Breast epithelium (tissue), 3 donors: ENCODE results near the gene SLC8A2.

ENCODE experiments used
- POLR2A ChIP-seq: fragments of 450-650 bp; IDR thresholded peaks from one replicate; pipeline ENCODE4 v1.6.1; 2016; ENCODE audit warnings: antibody characterized with exemption, mild to moderate bottlenecking, moderate library complexity
- TF ChIP-seq, protein P1 (sequence below), 3 donors: fragments of 450-650 bp; IDR thresholded peaks; one replicate each; pipeline ENCODE4 v1.5.1; 2016 to 2017; ENCODE audit warnings: antibody characterized with exemption in 3 of 3, mild to moderate bottlenecking in 3 of 3, moderate library complexity in 3 of 3

DNA sequence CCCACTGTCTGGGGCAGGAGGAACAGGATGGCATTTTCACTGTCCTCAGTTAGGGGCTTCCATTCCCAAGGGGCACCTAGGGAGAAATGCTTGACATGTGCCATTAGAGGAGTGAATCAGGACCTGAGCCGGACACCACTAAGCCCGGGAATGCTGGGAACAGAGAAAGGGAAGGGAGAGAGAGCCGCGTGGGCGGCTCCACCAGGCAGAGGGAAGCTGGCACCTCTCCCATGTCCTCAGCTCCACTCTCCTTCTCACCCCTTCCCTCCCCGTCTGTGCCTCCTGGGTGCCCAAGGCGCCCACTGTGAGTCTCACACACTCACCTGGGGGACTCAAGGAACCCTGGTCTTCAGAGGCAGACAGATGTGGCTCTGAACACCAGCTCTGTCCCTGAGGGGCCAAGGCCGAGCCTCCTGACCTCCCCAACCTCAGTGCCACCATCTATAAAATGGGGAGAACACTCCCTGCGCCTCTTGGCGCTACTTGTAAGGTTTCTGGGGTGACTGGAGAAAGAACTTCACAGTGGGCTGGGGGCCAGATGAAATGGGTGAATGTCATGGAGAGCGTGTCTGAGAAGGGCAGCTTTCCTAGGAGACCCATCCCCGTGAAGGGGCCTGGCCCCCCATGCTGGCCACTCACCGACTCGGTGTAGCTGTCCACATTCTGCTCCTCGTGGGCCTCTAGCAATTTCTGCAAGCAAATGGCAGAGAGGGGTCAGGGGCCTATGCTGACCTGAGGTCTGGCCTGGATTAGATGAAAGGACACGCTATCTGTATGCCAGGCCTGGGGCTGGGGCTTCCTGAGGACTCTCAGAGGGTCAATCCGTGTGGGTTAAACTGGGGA is 17.6 kb upstream of the SLC8A2 start:
- TF ChIP-seq, protein P1, sequence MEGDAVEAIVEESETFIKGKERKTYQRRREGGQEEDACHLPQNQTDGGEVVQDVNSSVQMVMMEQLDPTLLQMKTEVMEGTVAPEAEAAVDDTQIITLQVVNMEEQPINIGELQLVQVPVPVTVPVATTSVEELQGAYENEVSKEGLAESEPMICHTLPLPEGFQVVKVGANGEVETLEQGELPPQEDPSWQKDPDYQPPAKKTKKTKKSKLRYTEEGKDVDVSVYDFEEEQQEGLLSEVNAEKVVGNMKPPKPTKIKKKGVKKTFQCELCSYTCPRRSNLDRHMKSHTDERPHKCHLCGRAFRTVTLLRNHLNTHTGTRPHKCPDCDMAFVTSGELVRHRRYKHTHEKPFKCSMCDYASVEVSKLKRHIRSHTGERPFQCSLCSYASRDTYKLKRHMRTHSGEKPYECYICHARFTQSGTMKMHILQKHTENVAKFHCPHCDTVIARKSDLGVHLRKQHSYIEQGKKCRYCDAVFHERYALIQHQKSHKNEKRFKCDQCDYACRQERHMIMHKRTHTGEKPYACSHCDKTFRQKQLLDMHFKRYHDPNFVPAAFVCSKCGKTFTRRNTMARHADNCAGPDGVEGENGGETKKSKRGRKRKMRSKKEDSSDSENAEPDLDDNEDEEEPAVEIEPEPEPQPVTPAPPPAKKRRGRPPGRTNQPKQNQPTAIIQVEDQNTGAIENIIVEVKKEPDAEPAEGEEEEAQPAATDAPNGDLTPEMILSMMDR (IDR thresholded peaks at IDR 0.05): no peak
- no peak for TF ChIP-seq POLR2A
